HG03432 (cell line): ENCODE data around the gene HSPA12A.

Source experiments
- ATAC-seq: cut with Tn5 transposase; IDR thresholded peaks from one replicate; pipeline ENCODE4 v1.9.1; 2021; ENCODE audit warnings: mild to moderate bottlenecking, moderate library complexity; ENCODE audit not compliant: unreplicated experiment

Gene HSPA12A

GRCh38 chr10:116670706-116671105 lies 71.7 kb downstream of the HSPA12A start:
- ATAC-seq = no peak

DNA sequence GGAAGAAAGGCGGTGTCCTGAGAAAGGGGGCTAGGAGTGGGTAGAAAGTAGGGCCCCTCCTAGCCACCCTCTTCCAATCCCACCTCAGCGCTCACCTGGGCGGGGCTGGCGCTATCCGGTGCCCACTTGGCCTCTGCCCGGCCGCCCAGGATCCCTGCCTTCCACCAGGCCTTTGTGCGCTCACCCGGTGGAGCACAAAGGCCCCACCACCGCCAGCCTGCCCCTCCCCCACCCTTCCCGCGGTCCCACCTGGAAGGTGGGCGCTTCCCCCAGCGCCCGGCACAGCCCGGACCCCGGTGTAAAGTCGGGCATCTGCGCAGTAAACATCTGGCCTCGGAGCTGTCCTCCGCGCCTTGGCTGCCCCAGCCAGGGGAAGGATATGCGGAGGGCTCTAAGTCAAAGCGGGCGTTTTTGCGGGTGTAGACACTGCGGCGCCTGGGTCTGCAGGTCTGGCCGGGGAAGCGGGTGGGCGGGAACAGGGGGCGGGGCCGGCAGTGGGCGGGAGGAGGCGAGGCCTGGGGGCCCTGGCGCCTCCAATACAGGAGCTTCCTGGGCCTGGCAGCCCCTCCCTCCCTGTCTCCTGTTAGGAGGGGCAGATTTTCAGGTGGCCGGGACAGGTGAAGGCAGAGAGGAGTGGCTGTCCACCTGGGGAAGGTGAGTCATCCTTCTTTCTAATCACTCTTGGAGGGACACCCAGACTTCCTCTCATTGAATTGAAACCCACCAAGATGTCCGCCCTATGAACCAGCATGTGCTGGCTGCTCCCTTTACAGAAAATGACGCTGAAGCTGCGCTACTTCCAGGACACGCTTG lies 72.3 kb downstream of the HSPA12A start:
- no peak for ATAC-seq

- ATAC-seq = no peak
Observed at GRCh38 chr10:116669080-116669479, 73.3 kb downstream of the HSPA12A start.

- no peak for ATAC-seq
Observed at GRCh38 chr10:116668446-116668845, 73.9 kb downstream of the HSPA12A start.

DNA sequence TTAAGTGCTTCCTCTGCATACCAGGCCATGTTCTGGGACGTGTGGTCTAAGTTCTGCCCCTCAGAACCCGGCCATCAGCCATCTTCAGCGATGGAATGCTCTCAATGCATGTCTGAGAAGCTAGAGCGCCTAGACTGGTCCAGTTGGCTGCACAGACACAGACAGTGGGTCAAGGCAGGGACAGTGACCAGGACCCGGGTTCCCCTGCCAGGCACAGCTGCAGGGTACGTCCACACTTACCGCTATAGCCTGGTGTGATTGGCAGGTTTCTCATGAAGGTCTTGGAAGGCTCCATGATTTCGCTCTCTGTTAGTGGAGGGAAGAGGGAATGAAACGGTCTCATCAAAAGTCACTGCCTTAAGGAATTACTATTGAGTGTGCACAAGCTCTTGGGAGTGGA lies 74.3 kb downstream of the HSPA12A start:
- no peak for ATAC-seq

GRCh38 chr10:116667484-116667883 lies 74.9 kb downstream of the HSPA12A start:
- ATAC-seq = no peak

DNA sequence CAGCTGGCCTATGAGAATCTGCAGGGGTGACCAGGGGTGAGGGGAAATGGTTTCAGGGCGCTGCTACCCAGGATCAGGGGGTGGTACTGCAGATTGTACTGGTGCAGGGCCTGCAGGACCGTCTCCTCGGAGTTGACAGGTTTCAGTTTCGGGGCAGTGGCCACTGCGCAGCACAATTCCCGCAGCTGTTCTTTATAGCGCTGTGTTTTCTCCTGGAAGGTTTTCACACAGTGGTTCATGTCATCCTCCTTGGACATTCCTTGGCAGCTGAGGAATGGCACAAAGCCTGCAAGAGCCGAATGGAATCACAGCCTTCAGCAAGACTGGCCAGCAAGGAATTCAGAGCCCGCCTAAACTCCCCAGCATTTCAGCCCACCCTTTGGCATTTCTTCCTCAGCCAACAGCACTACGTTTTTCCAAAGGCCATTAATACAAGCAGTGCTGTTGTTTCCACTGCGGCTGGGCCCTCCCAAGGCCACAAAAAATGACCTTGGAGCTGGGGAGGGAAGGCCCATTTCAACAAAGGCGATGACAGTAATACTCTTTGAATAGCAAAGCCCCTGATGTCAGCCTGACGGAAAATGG lies 76.7 kb downstream of the HSPA12A start:
- ATAC-seq = no peak

- ATAC-seq = no peak
Observed at GRCh38 chr10:116664631-116665030, 77.7 kb downstream of the HSPA12A start.

DNA sequence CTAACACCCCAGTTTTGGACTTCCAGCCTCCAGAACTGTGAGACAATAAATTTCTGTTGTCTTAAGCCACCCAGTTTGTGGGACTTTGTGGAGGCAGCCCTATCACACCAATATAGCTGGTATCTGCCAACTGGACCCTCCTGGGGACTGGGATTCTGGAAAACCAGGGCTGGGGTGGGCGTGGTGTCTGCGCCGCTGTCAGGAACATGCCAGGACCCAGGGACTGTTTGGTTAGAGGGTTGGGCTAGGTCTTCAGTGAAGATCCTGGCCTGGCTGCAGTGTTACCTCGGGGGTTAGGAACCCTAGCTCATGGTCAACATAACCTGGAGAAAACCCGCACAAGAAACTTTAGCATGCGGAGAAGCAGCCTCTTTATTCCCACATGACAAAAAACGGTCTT lies 79.0 kb downstream of the HSPA12A start:
- ATAC-seq = no peak

DNA sequence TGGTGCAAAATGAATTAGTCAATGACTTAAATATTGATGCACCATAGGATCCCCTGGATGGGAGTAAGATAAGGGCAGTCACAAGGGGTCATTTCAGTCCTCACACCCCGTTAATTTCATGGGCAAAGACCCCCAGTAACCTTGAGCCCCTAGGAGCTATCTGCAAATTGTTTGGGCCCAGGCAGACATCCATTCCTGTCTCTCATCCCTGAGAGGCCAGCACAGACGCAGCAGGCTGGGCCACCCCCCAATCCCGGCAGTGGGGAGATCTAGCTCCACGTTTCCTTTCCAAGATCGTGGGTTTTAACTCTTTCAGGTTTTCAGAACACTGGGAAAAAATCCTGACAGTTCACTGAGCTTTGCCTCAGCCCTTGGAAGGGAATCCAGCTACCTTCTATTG lies 81.5 kb downstream of the HSPA12A start:
- ATAC-seq = no peak

GRCh38 chr10:116659049-116659670 lies 83.2 kb downstream of the HSPA12A start:
- no peak for ATAC-seq

DNA sequence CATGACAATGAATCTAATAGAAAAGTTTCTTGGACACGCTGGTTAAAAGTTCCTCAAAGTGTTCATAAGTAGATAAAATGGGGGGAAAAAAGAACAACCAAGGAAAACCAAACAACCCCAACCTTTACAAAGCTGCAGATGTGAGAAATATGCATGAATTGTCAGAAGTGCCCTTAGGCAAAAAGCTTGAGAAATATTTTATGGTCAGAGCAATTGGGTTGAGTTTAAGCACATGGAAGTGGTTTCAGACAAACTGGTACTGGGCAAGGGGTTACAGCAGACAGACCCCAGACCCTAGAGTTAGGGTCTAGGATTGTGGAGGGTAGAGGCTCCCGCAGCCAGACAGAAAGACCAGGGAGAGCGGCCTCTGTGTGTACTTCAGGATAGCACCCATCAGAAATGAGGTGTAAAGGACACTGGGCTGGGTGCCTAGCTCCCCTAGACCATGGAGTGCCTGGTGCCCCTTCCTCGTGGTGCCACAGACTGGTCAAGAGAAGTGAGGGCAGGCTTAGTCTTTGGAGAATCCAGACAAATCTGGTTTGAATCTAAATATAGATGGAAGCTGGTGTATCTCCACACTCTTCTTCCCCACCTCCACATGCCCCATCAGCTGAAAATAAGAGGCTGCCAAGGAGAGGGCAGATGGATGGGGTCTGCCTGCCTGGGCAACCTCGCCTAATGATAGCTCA lies 84.4 kb downstream of the HSPA12A start:
- ATAC-seq = no peak

DNA sequence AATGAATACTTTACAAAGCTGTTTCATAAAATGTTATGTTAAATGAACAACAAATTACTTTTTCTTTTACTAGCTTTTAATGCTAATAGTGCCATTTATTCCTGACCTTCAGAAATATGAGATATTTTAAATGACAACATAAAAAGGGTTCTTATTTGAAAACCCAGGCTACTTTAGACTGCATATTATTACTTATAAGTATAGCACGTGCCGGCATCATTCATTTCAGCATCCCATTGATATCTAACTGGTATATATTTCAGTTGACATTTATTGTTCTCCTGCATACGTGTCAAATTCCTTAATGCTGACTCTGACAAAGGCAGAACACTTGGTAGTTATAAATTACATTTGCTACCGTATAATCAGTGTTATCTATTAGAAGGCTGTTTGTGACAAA lies 86.3 kb downstream of the HSPA12A start:
- no peak for ATAC-seq

GRCh38 chr10:116655568-116655967 lies 86.8 kb downstream of the HSPA12A start:
- no peak for ATAC-seq

- peak; percentile 52 for ATAC-seq
Observed at GRCh38 chr10:116654816-116655215, 87.5 kb downstream of the HSPA12A start.

GRCh38 chr10:116653885-116654284 lies 88.5 kb downstream of the HSPA12A start:
- no peak for ATAC-seq

DNA sequence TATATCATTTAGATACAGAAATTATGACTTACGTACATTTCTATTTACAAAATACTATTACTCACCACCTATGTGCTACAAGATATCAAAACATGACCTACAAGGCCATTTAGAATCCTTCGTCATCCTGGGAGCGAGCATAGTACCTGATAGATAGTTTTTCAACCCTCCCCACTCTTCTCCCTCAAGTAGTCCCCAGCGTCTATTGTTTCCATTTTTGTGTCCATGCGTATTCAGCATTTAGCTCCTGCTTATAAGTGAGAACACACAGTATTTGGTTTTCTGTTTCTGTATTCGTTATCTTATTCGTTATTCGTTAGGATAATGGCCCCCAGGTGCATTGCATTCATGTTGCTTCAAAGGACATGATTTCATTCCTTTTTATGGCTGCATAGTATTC lies 93.5 kb downstream of the HSPA12A start:
- no peak for ATAC-seq

DNA sequence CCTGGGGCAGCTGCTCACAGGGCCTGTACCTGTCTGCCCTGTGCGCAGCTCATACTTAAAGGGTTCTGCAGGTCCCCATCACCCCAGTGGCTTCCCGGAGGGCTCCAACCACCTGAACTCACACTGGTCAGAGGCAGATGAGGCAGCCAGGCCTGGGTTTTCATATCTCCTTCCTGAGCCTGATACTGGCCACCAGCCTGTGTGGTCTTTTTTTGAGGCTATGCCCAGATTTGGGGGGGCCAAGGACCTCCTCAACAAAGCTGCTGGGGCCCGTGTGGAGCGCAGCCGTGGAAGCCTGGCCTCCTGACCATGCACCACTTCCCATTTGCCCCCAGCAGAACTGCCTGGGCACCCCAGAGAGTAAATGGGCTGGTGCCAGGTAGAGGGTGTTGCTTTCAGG lies 95.9 kb downstream of the HSPA12A start:
- no peak for ATAC-seq

- ATAC-seq = no peak
Observed at GRCh38 chr10:116637830-116638229, 104.5 kb downstream of the HSPA12A start.

- no peak for ATAC-seq
Observed at GRCh38 chr10:116636976-116637375, 105.4 kb downstream of the HSPA12A start.

DNA sequence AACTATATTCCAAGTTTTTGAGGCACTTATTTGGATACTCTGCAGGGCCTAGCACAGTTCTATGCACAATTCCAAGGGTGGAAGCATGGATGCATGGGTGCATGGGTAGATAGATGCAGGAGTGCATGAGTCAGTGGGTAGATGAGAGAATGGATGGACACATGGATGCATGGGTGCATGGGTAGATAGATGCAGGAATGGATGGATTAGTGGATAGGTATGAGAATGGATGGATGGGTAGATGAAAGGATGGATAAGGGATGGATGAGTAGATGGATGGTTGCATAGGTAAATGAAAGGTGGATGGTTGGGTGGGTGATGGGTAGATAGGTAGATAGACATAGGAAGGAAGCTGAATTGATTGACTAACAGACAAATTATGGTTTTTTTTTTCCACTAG lies 106.0 kb downstream of the HSPA12A start:
- no peak for ATAC-seq
